DLD1 (cell line): Measurements from ENCODE around the gene PROSER2.

Experiments used
- in situ Hi-C: cut with HindIII; loops from 2 replicates; pipeline ENCODE4 v1.10.0; 2017; ENCODE audit warnings: low sequenced_read_pairs

The PROSER2 gene

DNA sequence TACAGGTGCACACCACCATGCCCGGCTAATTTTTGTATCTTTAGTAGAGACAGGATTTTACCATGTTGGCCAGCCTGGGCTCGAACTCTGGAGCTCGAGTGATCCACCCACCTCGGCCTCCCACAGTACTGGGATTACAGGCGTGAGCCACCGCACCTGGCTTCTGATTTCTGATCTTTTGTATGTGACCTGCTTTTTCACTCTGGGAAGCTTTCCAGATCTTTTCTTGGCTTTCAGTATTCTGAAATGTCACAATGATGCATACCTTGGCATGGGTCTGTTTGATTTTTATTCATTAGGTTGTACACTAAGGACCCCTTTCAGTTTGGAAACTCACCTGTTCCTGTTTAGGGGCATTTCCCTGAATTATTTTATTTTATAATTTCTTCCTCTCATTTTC is 41.6 kb downstream of the PROSER2 start:
- in situ Hi-C loops = no loop called here

- in situ Hi-C loops = no loop called here
These were observed 42.4 kb downstream of the PROSER2 start for GRCh38 chr10:11865561-11865960.

- in situ Hi-C loops = no loop called here
These were observed 43.2 kb downstream of the PROSER2 start for GRCh38 chr10:11866199-11866925.

DNA sequence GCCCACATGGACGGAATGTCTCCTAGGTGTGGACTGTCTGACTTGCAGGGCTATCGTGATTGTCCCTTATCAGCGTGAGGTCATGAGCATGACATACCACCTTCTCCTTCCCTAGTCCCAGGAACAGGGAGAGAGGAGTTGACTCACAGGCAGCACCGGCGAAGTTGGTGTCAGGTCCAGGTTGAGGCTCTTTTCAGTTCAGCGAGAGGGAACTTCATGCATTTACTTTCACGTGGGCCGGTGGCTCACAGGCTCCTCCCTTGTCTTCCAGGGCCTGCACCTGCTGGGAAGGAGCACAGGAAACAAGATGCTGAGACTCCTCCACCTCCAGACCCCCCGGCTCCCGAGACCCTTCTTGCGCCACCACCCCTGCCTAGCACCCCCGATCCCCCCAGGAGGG is 46.1 kb downstream of the PROSER2 start:
- in situ Hi-C loops = no loop called here

- in situ Hi-C loops = no loop called here
These were observed 46.7 kb downstream of the PROSER2 start for GRCh38 chr10:11869743-11870460.

- in situ Hi-C loops = no loop called here
These were observed 47.3 kb downstream of the PROSER2 start for GRCh38 chr10:11870461-11870780.

GRCh38 chr10:11870900-11871400 is 47.8 kb downstream of the PROSER2 start:
- in situ Hi-C loops = no loop called here

DNA sequence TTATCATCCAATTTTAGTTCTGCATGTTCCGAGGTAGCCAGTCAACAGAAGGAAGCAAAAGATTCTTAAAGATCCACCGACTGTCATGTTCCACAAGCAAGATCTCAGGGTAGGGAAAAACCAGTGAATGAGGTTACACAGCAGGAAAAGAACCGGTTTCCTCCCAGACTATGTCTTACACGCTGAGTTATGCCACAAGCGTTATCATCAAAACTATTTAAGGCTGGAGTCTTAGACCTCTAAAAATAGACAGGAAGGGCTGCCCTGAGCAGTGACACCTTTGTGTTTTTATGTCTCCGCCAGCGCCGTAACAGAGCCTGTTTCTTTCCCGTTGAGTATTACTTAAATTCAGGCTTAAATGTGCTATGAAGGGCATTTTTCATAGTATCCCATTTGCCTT is 48.3 kb downstream of the PROSER2 start:
- in situ Hi-C loops = no loop called here

DNA sequence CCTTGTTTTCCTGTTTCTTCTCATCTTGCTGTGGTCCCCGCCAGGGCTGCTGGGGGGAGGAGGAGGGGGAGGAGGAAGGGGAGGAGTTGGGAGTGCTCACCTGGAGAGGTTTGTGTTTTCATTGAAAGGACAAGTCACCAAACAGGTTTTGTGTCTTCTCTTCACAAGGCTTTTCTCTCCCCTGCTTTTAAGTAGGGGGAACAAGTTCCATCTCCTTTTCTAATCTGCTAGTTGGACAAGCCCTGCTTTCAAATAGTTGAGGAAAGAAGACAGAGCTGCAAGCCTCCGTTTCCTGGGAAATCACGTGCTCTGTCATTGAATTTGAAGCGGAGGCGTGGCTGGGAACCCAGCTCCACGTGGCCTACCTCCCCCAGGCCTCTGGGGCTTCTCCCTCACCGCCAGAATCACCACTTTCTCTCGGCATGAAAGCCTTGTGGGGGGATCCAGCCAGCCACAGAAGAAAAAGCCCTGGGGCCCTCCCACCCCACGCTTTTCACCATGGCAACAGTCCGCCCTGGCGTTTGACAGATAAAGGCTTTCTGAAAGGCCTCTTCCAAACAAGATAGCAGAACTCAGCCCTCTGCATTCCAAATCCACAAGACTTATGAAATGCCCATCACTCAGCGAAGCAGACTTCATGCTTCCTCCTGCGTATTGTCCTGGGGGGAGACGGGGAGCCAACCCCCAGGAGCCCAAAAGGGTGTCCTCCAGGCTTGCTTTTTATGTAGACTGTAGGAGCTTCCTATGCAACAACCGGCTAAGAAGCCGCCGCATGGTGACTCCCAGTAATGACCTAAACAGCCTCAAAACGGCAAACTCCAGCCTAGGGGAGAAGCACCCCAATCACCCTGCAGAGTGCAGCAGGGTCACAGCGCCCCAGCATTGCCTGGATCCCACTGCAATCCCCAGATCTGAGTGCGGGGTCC is 51.7 kb downstream of the PROSER2 start:
- in situ Hi-C loops = no loop called here

GRCh38 chr10:11875494-11876281 is 52.5 kb downstream of the PROSER2 start:
- in situ Hi-C loops = no loop called here

- in situ Hi-C loops = no loop called here
These were observed 53.2 kb downstream of the PROSER2 start for GRCh38 chr10:11876324-11876723.

DNA sequence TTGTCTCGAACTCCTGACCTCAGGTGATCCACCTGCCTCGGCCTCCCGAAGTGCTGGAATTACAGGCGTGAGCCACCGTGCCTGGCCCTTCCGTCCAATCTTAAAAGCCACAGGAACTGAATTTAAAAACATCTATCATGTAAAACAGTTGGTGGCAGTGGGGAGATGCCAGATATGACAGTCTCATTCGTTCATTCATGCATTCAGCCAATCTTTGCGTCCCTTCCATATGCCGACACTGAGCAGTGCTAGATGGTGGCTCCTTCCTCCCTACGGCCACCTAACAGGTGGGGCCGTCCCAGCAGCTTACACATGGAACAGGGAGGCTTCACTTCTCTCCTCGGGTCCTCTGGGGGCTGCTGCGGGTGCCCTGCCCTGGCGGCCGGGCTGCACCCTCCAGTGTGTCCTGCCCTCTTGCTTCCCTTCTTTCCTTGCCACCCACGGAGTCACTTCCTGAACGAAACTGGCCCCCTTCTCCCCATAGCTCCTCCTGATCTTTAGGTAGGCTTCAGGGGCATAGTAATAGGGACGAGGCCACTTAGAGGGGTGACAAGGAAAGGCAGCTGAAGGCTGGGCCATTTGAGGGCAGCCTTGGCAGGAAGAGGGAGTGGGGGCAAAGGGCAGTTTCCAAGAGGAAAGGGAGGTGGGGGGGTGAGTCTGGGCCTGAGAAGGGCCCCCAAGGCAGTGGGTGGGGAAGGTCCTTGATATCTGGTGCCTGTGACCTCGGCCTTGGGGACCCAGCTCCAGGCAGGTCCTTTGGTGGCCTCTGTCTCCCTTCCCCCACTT is 53.8 kb downstream of the PROSER2 start:
- in situ Hi-C loops = no loop called here

- in situ Hi-C loops = no loop called here
These were observed 54.4 kb downstream of the PROSER2 start for GRCh38 chr10:11877591-11877905.

DNA sequence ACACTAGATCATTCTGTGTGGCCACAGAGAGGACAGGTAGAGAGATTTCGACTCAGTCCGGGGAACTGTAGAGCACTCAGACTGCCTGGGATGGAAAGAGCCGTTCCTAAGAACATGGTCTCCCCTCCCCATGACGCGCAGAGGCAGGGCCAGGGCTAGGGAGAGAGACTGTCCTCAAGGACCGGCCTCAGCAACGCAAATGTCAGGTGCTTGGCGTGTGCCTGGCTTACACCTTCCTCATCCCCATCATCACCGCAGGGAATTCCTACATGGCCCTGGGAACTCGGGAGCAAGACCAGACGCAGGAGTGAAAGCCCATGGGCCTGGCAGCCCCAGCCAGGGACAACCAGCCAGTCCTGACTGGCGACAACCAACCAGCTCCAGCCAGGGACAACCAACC is 55.6 kb downstream of the PROSER2 start:
- in situ Hi-C loops = no loop called here

DNA sequence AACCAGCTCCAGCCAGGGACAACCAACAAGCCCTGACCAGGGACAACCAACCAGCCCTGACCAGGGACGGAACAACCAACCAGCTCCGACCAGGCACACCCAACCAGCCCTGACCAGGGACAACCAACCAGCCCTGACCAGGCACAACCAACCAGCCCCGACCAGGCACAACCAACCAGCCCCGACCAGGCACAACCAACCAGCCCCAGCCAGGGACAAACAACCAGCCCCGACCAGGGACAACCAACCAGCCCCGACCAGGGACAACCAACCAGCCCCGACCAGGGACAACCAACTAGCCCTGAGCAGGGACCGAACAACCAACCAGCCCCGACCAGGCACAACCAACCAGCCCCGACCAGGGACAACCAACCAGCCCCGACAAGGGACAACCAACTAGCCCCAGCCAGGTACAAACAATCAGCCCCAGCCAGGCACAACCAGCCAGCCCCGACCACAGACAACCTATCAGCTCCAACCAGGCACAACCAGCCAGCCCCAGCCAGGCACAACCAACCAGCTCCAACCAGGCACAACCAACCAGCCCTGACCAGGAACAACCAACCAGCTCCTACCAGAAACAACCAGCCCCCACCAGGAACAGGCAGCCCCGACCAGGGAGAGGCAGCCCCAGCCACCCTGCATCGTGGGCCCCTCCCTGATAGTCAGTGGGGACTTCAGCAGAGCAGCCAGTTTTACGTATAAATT is 56.4 kb downstream of the PROSER2 start:
- in situ Hi-C loops = no loop called here

DNA sequence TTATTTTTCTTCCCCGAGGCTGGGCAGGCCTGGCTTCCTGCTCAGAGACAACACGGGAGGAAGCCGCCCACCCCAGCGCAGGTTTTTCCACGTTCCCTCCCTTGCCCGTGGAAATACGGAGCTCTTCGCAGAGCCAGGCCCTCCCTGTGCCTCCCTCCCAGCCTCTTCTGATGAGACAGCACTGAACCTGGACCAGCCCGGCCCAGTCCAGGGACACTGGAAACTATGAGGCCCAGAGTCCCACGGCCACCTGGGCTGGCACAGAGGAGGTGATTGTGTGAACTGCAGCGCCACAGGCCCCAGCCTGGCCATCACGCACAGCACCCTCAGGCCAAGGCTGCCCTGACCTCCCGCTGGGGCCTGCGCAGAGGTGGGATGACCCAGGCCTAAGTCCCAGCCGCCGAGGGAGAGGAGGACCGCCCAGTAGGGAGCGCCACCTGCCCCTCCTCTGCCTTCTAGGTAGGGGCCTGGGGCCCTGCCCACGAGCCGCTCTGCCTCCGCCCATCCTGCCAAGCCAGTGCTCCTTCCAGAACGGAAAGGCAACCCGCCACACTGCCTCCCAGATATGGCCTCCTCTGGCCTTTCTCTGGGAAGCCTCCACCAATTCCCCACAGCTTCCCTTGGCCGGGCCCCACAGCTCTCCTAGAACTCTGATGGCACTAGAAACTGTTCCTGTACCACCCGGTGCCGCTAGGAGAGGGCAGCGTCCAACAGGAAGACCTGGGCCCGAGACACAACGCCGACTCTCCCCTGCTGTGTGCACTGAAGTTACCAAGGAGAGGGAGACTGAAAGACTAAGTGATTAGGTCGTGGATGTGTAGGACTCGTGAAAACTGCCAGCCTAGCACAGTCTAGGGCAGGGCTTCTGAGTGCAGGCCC is 57.2 kb downstream of the PROSER2 start:
- in situ Hi-C loops = no loop called here

DNA sequence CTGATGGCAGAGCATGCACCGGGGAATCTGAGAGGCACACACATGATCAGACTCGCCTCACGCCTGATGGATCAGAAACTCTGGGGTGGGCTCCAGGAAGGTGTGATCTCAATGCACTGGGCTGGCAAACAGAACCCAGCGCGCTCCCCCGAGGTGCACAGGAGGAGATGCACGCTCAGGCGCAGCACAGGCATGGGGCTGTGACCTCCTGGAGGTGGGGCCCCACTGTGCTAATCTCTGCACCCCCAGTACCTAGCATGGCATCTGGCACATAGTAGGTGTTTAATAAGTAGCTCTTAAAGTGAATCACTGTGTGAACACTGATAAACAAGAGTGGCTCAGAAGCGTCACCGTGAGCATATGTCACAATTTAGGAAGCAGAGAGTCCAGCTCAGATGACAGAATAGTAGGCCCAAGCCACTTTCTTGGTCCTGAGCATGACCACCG is 57.9 kb downstream of the PROSER2 start:
- in situ Hi-C loops = no loop called here
